HuH-7 (cell line): ENCODE results near the gene NR1I2.

Experiments
- DNase-seq: peaks from one replicate; pipeline ENCODE4 v3.0.0; 2011; ENCODE audit warnings: low spot score

The NR1I2 gene

DNA sequence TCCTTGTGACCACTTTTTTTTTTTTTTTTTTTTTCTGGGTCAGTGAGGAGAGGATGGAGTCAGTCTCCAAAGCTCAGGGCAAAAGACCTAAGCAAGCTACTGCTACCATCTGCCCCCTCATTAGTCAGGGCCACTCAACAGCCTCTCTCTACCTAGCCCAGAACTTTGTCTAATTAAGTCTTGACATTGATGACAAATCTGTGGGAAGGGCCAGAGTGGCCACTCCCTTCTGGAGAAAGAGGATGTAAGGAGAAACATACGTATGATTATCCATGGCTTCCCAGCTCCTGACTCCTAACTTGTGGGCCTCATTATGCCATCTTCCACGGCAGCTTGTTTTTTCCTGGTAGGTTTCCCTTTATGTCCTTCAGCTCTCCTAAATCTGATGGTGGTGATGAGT lies 37.9 kb downstream of the NR1I2 start:
- DNase-seq = no peak

DNA sequence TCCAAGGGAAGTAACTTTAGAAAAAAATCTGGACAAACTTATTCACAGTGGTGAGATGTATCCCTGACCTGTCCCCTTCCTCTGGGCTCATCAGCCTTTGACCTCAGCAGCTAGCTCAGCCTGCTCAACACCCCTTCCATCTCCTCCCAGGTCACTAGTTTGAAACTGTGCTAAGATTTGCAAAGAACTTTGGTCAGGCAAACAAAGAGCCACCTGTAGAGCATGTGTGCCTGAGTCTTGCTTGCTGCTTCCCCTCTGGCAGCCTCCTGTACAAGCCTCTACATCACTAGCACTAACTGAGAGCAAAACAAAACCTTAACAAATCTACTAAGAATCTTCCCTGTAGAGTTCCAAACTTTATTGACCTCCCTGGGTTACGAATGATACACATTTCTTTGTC lies 43.9 kb downstream of the NR1I2 start:
- DNase-seq = peak; percentile 53

DNA sequence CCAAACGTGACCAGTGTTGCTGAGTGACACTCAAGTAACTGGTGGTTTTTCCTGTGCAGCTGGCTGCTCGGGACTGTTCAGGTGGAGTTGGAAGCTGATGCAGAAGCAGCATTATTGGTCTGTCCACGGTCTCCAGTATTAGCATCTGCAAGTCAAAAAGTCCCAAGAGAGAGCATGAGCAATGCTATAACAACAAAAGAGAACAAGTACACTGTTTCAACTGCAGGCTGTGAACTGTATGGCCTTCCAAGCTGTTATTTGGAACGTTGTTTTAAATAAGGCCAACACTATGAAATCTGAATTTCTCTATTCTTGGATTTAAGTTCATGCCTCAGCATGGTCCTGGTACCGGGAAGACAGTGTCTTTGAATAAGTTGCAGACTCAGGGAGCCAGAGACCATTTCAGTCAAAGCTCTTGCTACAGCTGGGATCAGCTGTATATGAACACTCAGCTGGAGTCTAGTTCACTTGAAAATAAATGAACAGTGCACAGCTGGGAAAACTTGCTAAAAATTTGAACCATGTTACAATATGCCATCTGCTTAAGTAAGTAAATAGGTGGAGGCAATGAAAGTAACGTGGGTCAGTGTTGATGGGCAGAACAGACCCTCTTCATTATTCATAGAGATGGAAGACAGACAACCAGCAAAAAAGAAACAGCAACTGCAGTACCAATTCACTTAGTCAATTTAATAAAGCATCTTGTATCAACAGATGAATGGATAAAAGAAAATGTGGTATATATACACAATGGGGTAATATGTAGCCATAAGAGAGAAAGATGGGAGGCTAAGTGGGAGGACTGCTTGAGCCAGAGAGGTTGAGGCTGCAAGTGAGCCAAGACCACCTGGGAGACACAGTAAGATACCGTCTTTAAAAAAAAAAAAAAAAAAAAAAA lies 45.1 kb downstream of the NR1I2 start:
- no peak for DNase-seq

DNA sequence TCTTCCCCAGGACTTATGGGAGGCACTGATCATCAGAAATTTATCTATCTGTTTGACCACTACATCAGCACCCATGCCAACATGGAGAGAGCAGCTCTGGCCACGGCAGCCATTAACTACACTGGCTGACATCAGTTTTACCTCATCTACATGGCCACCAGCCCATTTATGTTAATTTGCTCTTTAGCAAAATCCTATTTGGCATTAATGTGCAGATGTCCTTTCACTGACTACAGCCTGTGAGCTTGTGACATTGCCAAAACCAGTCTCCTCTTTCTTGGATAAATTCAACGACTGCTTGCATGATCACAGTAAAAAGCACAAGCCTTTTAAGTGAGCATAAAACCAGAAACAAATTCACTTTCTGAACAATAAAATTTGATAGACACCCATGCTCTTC lies 47.5 kb downstream of the NR1I2 start:
- no peak for DNase-seq

DNA sequence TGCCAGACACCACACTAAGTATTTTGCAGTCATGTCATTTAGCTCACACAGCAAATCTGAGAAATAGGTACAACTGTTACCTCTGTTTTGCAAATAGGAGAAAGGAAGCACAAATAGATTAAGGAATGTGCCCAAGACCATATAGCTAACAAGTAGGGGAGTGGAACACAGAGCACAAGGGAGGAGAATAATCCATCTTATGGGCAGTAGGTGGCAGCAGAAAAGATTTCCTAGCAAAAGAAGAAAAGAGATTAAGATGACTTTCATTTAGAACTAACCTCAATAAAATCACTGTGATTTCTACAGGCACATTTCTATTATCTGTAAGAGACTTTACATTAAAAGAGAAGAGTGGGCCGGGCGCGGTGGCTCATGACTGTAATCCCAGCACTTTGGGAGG lies 49.1 kb downstream of the NR1I2 start:
- no peak for DNase-seq

DNA sequence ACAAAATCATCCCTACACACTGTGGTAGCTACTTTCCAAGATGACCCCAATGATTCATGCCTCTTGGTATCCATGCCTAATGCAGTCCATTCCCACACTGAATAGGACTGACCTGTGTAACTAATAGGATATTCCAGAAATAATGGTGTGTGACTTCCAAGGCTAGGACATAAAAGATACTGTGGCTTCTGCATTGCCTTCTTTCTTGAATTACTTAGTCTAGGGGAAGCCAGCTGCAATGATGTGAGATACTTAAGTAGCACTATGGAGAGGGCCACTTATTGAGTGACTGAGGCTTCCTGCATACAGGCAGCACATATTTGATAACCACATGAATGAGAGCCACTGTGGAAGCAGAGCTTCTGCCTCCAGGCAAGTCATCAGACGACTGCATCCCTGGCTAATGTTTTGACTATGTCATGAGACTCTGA lies 50.1 kb downstream of the NR1I2 start:
- no peak for DNase-seq

DNA sequence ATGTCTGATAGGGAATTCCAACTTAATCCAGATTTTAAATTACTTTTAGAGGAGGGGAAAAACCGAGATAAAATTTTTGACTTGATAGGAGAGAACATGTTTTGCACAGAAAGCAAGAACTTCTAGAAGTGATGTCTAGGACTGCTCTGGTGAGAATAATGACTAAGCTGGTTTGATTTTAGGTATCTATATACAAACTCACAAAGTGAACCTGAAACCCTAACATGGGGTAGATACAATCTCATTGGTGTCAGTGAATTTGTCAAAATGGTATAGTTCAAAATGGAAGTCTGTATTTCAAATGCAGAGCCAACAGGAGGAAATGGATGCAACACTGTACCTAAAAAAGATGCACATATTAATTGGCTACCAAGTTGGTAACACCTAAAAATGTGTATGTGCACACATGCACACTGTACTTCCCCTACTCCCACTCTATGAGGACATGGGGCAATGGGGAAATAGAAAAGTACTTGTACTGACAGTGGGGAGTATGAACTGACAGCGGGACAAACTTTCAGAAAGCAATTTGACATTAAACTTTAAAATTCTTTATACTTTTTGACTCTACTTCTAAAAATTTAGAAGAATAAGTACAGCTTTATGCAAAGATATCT lies 53.0 kb downstream of the NR1I2 start:
- DNase-seq = no peak

DNA sequence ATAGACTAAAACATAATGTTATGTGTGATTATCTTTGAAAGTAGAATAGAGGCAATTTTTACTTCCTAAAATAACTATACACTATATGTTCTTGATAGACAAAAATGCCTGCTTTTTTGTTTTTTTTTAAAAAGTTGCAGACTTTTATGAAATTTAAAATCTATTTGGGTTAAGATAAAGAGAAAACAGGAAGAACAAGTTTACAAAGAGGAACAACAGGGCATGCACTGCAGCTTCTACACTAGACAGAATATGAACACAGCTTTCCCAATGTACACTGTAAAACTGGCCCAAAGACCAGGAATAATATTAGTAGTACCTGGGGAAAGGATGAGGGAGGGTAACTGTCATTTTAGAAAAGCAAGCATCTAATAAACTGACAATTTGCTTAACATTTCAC lies 53.7 kb downstream of the NR1I2 start:
- no peak for DNase-seq

DNA sequence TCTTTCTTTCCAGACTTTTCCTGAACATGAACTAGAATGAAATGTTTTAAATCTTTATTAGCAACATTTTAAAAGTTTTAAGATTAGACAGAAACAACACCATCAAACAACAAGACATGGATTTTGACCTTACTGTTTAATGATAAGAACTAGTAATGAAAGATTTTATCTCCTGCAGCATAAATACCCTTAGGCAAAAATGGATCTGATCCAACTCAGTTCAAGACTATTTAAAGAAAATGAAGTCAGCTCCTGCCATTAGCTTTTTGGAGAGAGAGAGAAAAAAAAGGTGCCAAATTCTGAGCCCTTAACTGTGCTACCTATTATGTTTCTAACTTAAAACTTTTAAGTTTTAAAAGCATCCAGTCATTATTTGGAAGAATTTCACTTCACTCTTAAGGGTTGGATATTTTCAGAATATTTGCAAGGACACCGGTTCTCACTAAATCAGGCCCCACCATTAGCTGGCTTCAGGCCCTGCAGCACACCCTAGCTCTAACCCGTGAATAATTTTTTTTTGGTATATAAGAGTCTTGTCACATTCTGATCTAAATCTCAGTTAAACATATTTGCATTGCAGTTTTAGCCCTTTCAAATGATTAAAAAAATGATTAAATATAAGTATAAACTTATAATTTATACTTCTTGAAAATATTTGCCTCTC lies 60.0 kb downstream of the NR1I2 start:
- DNase-seq = no peak

DNA sequence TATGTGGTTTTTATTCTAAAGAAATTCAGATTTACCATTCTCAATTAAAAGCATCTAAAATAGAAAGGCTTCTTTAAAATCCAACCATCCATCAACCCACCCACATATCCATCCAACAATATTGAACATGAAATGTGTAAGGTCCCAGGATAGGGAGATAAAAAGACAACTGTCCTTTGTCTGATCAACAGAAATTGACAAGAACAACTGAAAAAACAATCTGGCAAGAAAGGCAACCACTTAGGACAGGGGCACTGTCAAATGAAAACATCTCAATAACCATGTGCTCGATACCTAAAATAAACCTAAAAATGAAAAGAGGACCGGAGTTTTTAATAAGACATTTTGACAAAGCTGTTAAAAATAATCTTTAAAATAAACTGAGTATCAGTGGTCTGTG lies 67.2 kb downstream of the NR1I2 start:
- no peak for DNase-seq

DNA sequence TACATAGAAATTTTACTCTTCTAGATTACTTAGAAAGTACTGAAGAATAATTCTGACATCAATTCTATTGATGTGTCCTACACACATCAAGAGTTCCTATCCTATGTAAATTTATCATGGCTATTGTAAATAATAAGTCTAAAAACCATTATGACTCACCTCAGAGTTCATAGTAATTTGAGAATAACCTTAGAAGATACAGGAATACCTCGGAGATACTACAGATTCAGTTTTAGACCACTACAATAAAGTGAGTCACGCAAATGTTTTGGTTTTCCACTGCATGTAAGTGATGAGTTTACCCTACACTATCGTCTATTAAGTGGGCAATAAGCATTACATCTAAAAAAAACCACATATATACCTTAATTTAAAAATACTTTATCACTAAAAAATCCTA lies 74.8 kb downstream of the NR1I2 start:
- no peak for DNase-seq

DNA sequence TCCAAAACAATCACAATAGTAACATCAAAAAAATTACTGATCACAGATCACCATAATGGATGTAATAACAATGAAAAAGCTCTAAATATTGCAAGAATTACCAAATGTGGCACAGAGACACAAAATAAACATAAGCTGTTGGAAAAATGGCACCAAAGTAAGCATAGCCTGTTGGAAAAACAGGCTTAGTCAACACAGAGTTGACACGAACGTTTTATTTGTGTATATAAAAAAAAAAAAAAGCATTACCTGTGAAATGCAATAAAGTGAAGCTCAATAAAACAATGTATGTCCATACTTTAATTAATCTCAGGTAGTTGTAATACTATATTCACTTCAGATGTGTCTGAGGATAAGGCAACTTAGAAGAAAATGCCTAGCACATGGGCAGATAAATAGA lies 77.1 kb downstream of the NR1I2 start:
- no peak for DNase-seq

DNA sequence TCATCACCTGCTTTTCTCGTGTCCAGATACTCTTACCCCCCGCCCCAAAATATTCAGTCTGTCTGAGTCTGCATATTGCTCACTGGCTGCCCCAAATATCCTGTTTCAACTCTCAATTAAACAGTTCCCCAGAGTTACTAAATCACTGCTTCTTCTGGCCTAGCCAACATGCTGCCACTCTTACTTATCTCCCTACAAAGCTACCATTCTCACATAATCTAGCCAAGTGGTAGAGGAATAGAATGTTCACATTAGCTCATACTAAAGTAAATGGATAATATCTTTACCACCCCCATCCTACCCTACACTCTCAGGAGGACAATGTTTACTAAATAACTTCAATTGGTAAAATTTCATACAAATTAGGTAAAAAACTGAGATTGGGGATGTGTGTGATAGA lies 77.8 kb downstream of the NR1I2 start:
- DNase-seq = no peak

DNA sequence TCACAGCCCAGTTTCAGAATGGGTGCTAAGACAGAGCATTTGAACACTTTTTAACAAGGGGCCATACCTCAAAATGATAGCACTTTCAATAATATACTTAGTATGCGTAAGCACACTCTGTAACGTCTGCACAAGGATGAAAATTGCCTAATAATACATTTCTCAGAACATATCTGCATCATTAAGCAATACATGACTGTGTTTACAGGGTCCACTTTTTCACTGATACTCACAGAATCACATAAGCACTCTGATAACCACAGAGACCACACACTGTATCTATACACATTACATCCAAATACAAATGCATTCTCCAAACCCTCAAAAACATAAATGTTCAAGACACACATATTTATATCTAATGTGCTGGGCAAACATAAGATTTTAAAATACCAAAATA lies 79.8 kb downstream of the NR1I2 start:
- DNase-seq = no peak

DNA sequence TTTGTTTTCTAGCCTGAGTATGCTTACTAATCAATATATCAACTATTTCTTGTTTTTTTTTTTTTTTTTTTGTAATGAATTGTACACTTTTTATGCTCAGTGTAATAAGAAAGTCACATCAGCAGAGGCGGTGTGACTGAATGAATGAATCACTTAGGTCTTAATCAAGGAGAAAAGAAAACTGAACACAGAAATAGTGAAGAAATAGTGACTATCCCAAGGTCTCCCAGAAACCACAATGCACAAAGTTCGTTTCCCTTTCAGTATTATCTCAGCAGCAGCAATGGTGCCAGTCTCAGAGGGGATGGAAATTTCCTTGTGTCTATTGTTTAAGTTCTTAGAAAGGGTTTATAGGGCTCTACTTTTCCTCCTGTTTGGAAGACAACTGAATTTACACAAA lies 80.7 kb downstream of the NR1I2 start:
- no peak for DNase-seq

DNA sequence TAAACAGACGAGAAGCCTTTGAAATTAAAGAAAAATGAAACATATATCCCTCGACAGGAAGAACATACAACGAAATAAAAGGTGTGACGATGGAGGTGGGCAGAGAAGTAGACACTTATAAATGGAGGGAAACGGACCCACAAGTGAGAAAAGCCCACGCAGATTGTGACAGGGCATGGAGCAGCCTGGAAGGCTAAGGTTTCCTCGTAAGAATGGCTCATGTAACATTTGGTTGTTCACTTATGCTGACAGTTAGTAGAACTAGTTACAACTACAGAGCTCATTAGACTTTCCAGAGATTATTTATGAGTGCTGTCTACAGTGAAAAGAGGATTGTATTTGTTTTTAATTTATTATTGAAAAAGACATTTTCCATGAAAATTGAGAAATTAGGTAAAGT lies 82.6 kb downstream of the NR1I2 start:
- no peak for DNase-seq
